GM12878 (cell line): Measurements from ENCODE around the gene FPGS. TPM values are rescaled to one million over a fixed set of nuclear protein-coding genes. Genes with fewer than 3 reads are reported as not detected.

Experiments
- ATAC-seq: fragments of 200-7000 bp; cut with Tn5 transposase; 3 replicates; pipeline ENCODE4 v1.9.1; 2020; ENCODE audit warnings: mild to moderate bottlenecking, moderate library complexity
- BruUV-seq: library from RNA; stranded (reverse); fragments of 400-500 nt; replicated peaks from 2 replicates; lab custom pipeline; 2021; lab: Mats Ljungman, UMichigan
- CTCF ChIA-PET: fragments of 300-600 bp; sonication (Branson Sonifier 250); formaldehyde crosslinking; extraction: SDS; loops from one replicate; lab custom pipeline; 2021; ENCODE audit warnings: inconsistent platforms; lab: Yijun Ruan, JAX
- POLR2A ChIA-PET: fragments of 350-600 bp; formaldehyde crosslinking; extraction: SDS; loops from one replicate; lab custom pipeline; 2021; ENCODE audit warnings: inconsistent platforms; lab: Charles Lee
- RAD21 ChIA-PET: fragments of 300-600 bp; sonication (Branson Sonifier 250); formaldehyde crosslinking; loops from one replicate; lab custom pipeline; 2023; ENCODE audit warnings: antibody characterized with exemption; ENCODE audit not compliant: unreplicated experiment; lab: Charles Lee
- SMC1A ChIA-PET: fragments of 300-600 bp; sonication (Branson Sonifier 250); formaldehyde crosslinking; loops from one replicate; lab custom pipeline; 2023; ENCODE audit not compliant: unreplicated experiment, uncharacterized antibody; lab: Charles Lee
- DNase-seq: peaks from one replicate; pipeline ENCODE4 v3.0.0-alpha.2; 2011; ENCODE audit warnings: low read depth, low spot score
- FAIRE-seq: peaks from 3 replicates; lab custom pipeline; 2011; peaks lifted over from hg19 to GRCh38; lab: Jason Lieb, UNC
- H2AFZ ChIP-seq: 2 replicates; pipeline ENCODE4 v1.6.0; 2011; ENCODE audit warnings: low read depth, low read length, control low read depth; ENCODE audit not compliant: control insufficient read depth
- H3K27ac ChIP-seq: 2 replicates; pipeline ENCODE4 v1.5.1; 2011; ENCODE audit warnings: control low read depth; ENCODE audit not compliant: control insufficient read depth, insufficient read depth
- H3K27me3 ChIP-seq, 2 experiments: replicated peaks in 1 of 2; 2 replicates each; pipeline versions ENCODE4 v1.6.0 to v1.6.1; 2011; ENCODE audit warnings: low read length in 1 of 2; ENCODE audit not compliant: control insufficient read depth in 2 of 2, insufficient read depth in 2 of 2
- H3K36me3 ChIP-seq, 2 experiments: 2 replicates each; pipeline ENCODE4 v1.5.1; 2011; ENCODE audit warnings: low read length in 1 of 2; ENCODE audit not compliant: control insufficient read depth in 2 of 2, insufficient read depth in 2 of 2
- H3K4me1 ChIP-seq: 2 replicates; pipeline ENCODE4 v1.6.1; 2011; ENCODE audit warnings: mild to moderate bottlenecking, low read length, moderate library complexity, mixed read lengths; ENCODE audit not compliant: control insufficient read depth, insufficient read depth
- H3K4me2 ChIP-seq: 2 replicates; pipeline ENCODE4 v1.6.0; 2011; ENCODE audit warnings: control low read depth; ENCODE audit not compliant: control insufficient read depth, insufficient read depth
- H3K4me3 ChIP-seq: fragments of 200-600 bp; sonication (generic); 2 replicates; pipeline ENCODE4 v1.5.1; 2016
- H3K79me2 ChIP-seq: 2 replicates; pipeline ENCODE4 v1.6.0; 2011; ENCODE audit warnings: low read length; ENCODE audit not compliant: control insufficient read depth, insufficient read depth
- H3K9ac ChIP-seq: 2 replicates; pipeline ENCODE4 v1.8.0; 2011; ENCODE audit warnings: low read length, control low read depth, mixed read lengths; ENCODE audit not compliant: control insufficient read depth, insufficient read depth
- H3K9me3 ChIP-seq: replicated peaks from 3 replicates; pipeline ENCODE4 v1.5.1; 2011; ENCODE audit warnings: mild to moderate bottlenecking, low read length; ENCODE audit not compliant: control insufficient read depth, insufficient read depth
- H4K20me1 ChIP-seq: 2 replicates; pipeline ENCODE4 v1.6.0; 2011; ENCODE audit not compliant: control insufficient read depth, insufficient read depth
- CHD4 ChIP-seq: fragments of 200-600 bp; sonication (generic); IDR thresholded peaks from 2 replicates; pipeline ENCODE4 v1.6.1; 2016; ENCODE audit warnings: mild to moderate bottlenecking
- SRF ChIP-seq, 2 experiments: IDR thresholded peaks; 2 replicates each; pipeline ENCODE4 v1.6.1; 2011; ENCODE audit warnings: low read depth in 2 of 2, low read length in 2 of 2, mild to moderate bottlenecking in 1 of 2, moderate library complexity in 1 of 2
- STAT3 ChIP-seq: IDR thresholded peaks from 2 replicates; pipeline ENCODE4 v1.6.1; 2011; ENCODE audit warnings: low read depth, low read length, improper control_type of control experiment
- YBX1 ChIP-seq: fragments of 450-650 bp; IDR thresholded peaks from 2 replicates; pipeline ENCODE4 v1.6.1; 2016; ENCODE audit warnings: antibody characterized with exemption
- ZBED1 ChIP-seq: IDR thresholded peaks from 2 replicates; pipeline ENCODE4 v1.6.1; 2016; ENCODE audit warnings: borderline replicate concordance
- ZNF207 ChIP-seq: fragments of 450-650 bp; IDR thresholded peaks from 2 replicates; pipeline ENCODE4 v1.6.1; 2014; ENCODE audit warnings: antibody characterized with exemption, mild to moderate bottlenecking, borderline replicate concordance
- WGBS: methylation state at CpG from one replicate; pipeline ENCODE4 v1.1.6; 2016; ENCODE audit warnings: low lambda C conversion rate; ENCODE audit not compliant: insufficient replicate concordance, insufficient coverage; ENCODE audit errors: missing lambda C conversion rate; 5-methylcytosine and 5-hydroxymethylcytosine counted together
- in situ Hi-C: fragments of 300-500 bp; cut with MboI; formaldehyde crosslinking; loops from 9 replicates; pipeline ENCODE4 v1.14.3; 2018; ENCODE audit warnings: mixed read lengths
- intact Hi-C: fragments of 100-400 bp; cut with micrococcal nuclease; formaldehyde crosslinking; loops from one replicate; pipeline ENCODE4 v1.14.2; 2022; ENCODE audit not compliant: unreplicated experiment
- polyA plus RNA-seq, 11 experiments: library from polyadenylated mRNA; depleted of rRNA in 4 of 11; unstranded in 6 of 11; stranded (reverse) in 5 of 11; fragments of >200 nt; fragmentation: Nextera tagmentation in 4 of 11; fragmentation: Illumina TruSeq in 1 of 11; extraction: Ambion mirVana in 4 of 11; extraction: Trizol in 1 of 11; gene quantifications; 1 replicate in 1 of 11; 2 replicates in 10 of 11; pipeline versions ENCODE4 v1.2.1 to v1.2.3, GENCODE V29; 2011 to 2016; ENCODE audit warnings: inconsistent platforms in 2 of 11, missing spikeins in 2 of 11, low read depth in 1 of 11
- total RNA-seq, 4 experiments: library from RNA; depleted of rRNA in 3 of 4; stranded (reverse); fragments of >200 nt in 3 of 4; fragmentation: Illumina TruSeq in 1 of 4; extraction: Trizol in 1 of 4; gene quantifications; 2 replicates each; pipeline versions ENCODE4 v1.2.1 to v1.2.3, GENCODE V29; 2013 to 2021
- TF ChIP-seq, protein P1 (sequence below): fragments of 450-650 bp; IDR thresholded peaks from 2 replicates; pipeline ENCODE4 v1.6.1; 2016; ENCODE audit warnings: mild to moderate bottlenecking
- TF ChIP-seq, protein P2 (sequence below): fragments of 450-650 bp; IDR thresholded peaks from 2 replicates; pipeline ENCODE4 v1.6.1; 2016; ENCODE audit warnings: mild to moderate bottlenecking

FPGS gene
- total and polyA plus RNA-seq, 10 of the 15 experiments (the other 5 are each of a cell fraction or from before 2014, with no cell fraction given) = 1.2 to 127 (median 80.4) TPM

DNA sequence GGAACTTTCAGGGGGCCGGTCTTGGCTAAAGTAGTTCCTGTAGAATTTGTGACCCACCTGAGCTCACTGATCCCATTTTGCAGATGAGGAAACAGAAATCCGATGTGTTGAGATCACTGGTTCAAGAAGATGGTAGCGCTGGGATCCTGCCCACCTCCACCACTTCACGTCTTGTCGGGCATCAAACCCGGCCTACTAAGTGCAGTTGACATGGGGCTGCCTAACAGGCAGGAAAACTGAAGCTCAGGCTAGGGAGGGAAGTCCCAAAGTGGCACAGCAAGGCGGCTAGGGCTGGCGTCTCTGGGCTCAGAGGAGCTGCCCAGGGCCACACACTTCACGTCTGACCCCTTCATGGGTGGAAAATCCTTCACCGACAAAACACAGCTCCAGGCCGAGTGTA lies 52.3 kb downstream of the FPGS start:
- ChIA-PET POLR2A (no interaction called here), SMC1A (interaction anchor here (1.6 to 1.9 kb wide), 2 partner anchors 91 to 120 kb away, joined by 3 to 5 read pairs; partner anchors contain the start of gene TOR2A), CTCF (interaction anchor here (1.7 to 3.7 kb wide), 4 partner anchors 9 to 66 kb away, joined by 4 to 16 read pairs (median 10); no protein-coding TSS in a partner anchor), RAD21 (interaction anchor here (0.8 to 1.0 kb wide), 2 partner anchors 21 to 120 kb away, joined by 3 to 4 read pairs; partner anchors contain the start of gene TOR2A)
- H3K27me3 ChIP-seq = no peaks in the 10 kb centered on the region
- ATAC-seq (no peak), FAIRE-seq (no peak), DNase-seq (no peak)
- H3K36me3 ChIP-seq = no peaks in the 10 kb centered on the region
- 0 out of 4 replicates have a peak, but pooled peaks of 1 of the 2 experiments have one; percentile 7 for TF ChIP-seq SRF (IDR thresholded peaks at IDR 0.05; ENCODE audit: low read depth in 2 of 2, low read length in 2 of 2)
- TF ChIP-seq YBX1 = no peak
- peaks cover 8% of the 10 kb centered on the region for H3K79me2 ChIP-seq
- BruUV-seq = no TSS peak
- no peaks in the 10 kb centered on the region; the same call in 2 of the 3 replicates for H3K9me3 ChIP-seq
- in situ Hi-C loops (no loop called here), intact Hi-C loops (no loop called here)
- peaks cover 6% of the 10 kb centered on the region for H3K4me1 ChIP-seq
- peak overlapping the region; percentile 13 for H2AFZ ChIP-seq
- H3K4me2 ChIP-seq = peak overlapping the region; percentile 36; the same call in 1 of the 2 replicates
- no peak overlapping the region for H3K4me3 ChIP-seq
- WGBS = 52% methylated on average over 11 of the region's 11 CpGs
- no peaks in the 10 kb centered on the region for H4K20me1 ChIP-seq
- no peak overlapping the region for H3K27ac ChIP-seq
- 0 out of 2 replicates have a peak overlapping the region, but pooled peaks have one; percentile 10 for H3K9ac ChIP-seq

DNA sequence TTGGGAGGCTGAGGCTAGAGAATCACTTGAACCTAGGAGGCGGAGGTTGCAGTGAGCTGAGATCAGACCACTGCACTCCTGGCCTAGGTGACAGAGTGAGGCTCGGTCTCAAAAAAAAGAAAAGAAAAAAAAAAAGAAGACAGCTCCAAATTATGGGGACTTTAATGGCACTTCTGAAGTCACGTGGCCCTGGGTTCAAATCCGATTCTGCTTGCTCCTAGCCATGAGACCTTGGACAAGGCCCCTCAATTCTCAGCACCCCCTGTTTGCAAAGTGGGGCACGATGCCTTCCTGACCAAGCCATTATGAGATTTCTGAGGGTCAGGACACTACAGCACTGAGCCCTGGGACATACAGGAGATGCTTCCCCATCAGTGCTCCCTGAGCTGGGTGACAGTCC lies 52.8 kb downstream of the FPGS start:
- ChIA-PET POLR2A (no interaction called here), CTCF (interaction anchor here (1.1 to 3.7 kb wide), 4 partner anchors 9 to 121 kb away, joined by 3 to 16 read pairs (median 8); partner anchors contain the start of gene TOR2A), SMC1A (interaction anchor here (1.7 to 1.9 kb wide), 2 partner anchors 10 to 121 kb away, joined by 4 to 5 read pairs; partner anchors contain the start of gene TOR2A), RAD21 (interaction anchor here (0.8 kb wide), 1 partner anchor 121 kb away, joined by 3 read pairs; the partner anchor contains the start of gene TOR2A)
- no TSS peak for BruUV-seq
- FAIRE-seq (no peak), ATAC-seq (no peak), DNase-seq (no peak)
- TF ChIP-seq ZNF207 = no peak
- TF ChIP-seq, protein P1, sequence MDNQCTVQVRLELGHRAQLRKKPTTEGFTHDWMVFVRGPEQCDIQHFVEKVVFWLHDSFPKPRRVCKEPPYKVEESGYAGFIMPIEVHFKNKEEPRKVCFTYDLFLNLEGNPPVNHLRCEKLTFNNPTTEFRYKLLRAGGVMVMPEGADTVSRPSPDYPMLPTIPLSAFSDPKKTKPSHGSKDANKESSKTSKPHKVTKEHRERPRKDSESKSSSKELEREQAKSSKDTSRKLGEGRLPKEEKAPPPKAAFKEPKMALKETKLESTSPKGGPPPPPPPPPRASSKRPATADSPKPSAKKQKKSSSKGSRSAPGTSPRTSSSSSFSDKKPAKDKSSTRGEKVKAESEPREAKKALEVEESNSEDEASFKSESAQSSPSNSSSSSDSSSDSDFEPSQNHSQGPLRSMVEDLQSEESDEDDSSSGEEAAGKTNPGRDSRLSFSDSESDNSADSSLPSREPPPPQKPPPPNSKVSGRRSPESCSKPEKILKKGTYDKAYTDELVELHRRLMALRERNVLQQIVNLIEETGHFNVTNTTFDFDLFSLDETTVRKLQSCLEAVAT = no peak
- TF ChIP-seq, protein P2, sequence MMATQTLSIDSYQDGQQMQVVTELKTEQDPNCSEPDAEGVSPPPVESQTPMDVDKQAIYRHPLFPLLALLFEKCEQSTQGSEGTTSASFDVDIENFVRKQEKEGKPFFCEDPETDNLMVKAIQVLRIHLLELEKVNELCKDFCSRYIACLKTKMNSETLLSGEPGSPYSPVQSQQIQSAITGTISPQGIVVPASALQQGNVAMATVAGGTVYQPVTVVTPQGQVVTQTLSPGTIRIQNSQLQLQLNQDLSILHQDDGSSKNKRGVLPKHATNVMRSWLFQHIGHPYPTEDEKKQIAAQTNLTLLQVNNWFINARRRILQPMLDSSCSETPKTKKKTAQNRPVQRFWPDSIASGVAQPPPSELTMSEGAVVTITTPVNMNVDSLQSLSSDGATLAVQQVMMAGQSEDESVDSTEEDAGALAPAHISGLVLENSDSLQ = no peak
- no peak for TF ChIP-seq ZBED1
- TF ChIP-seq CHD4 = no peak
- no peak for TF ChIP-seq STAT3
- WGBS = 53% methylated on average over 5 of the region's 5 CpGs
- no peak overlapping the region for H3K27ac ChIP-seq
- intact Hi-C loops (no loop called here), in situ Hi-C loops (no loop called here)
- peaks cover 8% of the 10 kb centered on the region for H3K79me2 ChIP-seq
- H3K9me3 ChIP-seq = no peaks in the 10 kb centered on the region; the same call in 2 of the 3 replicates
- no peaks in the 10 kb centered on the region for H3K27me3 ChIP-seq
- peaks cover 6% of the 10 kb centered on the region for H3K4me1 ChIP-seq
- H3K36me3 ChIP-seq = no peaks in the 10 kb centered on the region
- no peak overlapping the region for H3K9ac ChIP-seq
- no peaks in the 10 kb centered on the region for H4K20me1 ChIP-seq
- no peak overlapping the region for H3K4me2 ChIP-seq
- no peak overlapping the region for H2AFZ ChIP-seq
- no peak overlapping the region for H3K4me3 ChIP-seq
